Hematopoietic multipotent progenitor cell treated with erythropoietin and hydrocortisone succinate and interleukin-3 and kit ligand, for 8 days (in vitro differentiated cells): ENCODE measurements around the gene THSD7A.
A peak's percentile ranks its signal among the peaks of the same experiment; 100 is the strongest.

Source experiments
- DNase-seq: peaks from one replicate; pipeline ENCODE4 v3.0.0-alpha.2; 2015

The THSD7A gene

GRCh38 chr7:11807000-11807399 lies 25.0 kb downstream of the THSD7A start:
- no peak for DNase-seq

- DNase-seq = no peak
These were observed 27.4 kb downstream of the THSD7A start for GRCh38 chr7:11804621-11805020.

GRCh38 chr7:11795231-11795630 lies 36.8 kb downstream of the THSD7A start:
- DNase-seq = no peak

- no peak for DNase-seq
These were observed 39.8 kb downstream of the THSD7A start for GRCh38 chr7:11792166-11792565.

GRCh38 chr7:11788568-11788967 lies 43.4 kb downstream of the THSD7A start:
- DNase-seq = no peak

- DNase-seq = no peak
These were observed 44.5 kb downstream of the THSD7A start for GRCh38 chr7:11787534-11787933.

- no peak for DNase-seq
These were observed 45.8 kb downstream of the THSD7A start for GRCh38 chr7:11786186-11786585.

GRCh38 chr7:11784769-11785536 lies 47.0 kb downstream of the THSD7A start:
- no peak for DNase-seq

GRCh38 chr7:11779864-11780674 lies 51.9 kb downstream of the THSD7A start:
- no peak for DNase-seq

GRCh38 chr7:11776039-11776438 lies 56.0 kb downstream of the THSD7A start:
- no peak for DNase-seq

- no peak for DNase-seq
These were observed 56.6 kb downstream of the THSD7A start for GRCh38 chr7:11775401-11775800.

- DNase-seq = no peak
These were observed 63.7 kb downstream of the THSD7A start for GRCh38 chr7:11768263-11768662.

GRCh38 chr7:11767148-11767547 lies 64.8 kb downstream of the THSD7A start:
- no peak for DNase-seq

- DNase-seq = peak; percentile 26
These were observed 71.6 kb downstream of the THSD7A start for GRCh38 chr7:11760372-11760771.

GRCh38 chr7:11758627-11759111 lies 73.3 kb downstream of the THSD7A start:
- no peak for DNase-seq

- DNase-seq = no peak
These were observed 74.8 kb downstream of the THSD7A start for GRCh38 chr7:11757153-11757552.

GRCh38 chr7:11754933-11755332 lies 77.1 kb downstream of the THSD7A start:
- DNase-seq = no peak

- DNase-seq = no peak
These were observed 77.9 kb downstream of the THSD7A start for GRCh38 chr7:11754123-11754522.

GRCh38 chr7:11753433-11753832 lies 78.6 kb downstream of the THSD7A start:
- DNase-seq = no peak

- DNase-seq = no peak
These were observed 80.1 kb downstream of the THSD7A start for GRCh38 chr7:11751807-11752389.

GRCh38 chr7:11751315-11751714 lies 80.7 kb downstream of the THSD7A start:
- no peak for DNase-seq

GRCh38 chr7:11750191-11750590 lies 81.8 kb downstream of the THSD7A start:
- DNase-seq = no peak

GRCh38 chr7:11749629-11750028 lies 82.4 kb downstream of the THSD7A start:
- no peak for DNase-seq

GRCh38 chr7:11748884-11749283 lies 83.1 kb downstream of the THSD7A start:
- DNase-seq = peak; percentile 4
